NCI-H2196 treated with DMSO at 0.1 percent for 48 hours (cell line): ENCODE measurements around the gene ZNF648.
A peak's percentile ranks its signal among the peaks of the same experiment; 100 is the strongest.
"Not testable (repeated sequence)": the region's sequence is repeated elsewhere in the genome, so short reads cannot be mapped to it uniquely, and the experiment has no call there.

Experiments
- DNase-seq: peaks from one replicate; lab custom pipeline; 2025; ENCODE audit not compliant: unreplicated experiment; lab: John Stamatoyannopoulos, UW

The ZNF648 gene

GRCh38 chr1:182080040-182080439 is 18.5 kb upstream of the ZNF648 start:
- DNase-seq: no peak

DNA sequence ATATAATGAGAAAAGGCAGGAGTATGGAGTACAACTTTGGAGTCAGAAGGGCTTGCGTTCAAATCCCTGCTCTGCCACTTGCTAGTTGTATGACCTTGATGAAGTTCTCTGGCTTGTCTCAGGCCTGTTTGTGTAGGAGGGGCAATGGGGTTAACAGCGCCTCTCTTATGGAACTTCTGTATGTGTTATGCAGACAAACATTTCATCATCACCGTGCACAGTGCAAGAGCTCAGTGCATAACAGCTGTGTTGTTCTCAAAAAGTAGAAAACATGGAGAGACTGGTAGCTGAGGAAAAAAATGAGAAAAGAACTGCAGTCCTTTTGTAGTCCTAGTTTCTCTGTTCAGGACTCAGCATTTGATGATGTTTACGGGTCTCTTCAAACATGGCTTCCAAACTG is 10.4 kb upstream of the ZNF648 start:
- DNase-seq: no peak

GRCh38 chr1:182069028-182069466 is 7.5 kb upstream of the ZNF648 start:
- DNase-seq: peak; percentile 78

GRCh38 chr1:182066934-182067333 is 5.4 kb upstream of the ZNF648 start:
- DNase-seq: no peak

- DNase-seq: no peak
Observed at GRCh38 chr1:182065126-182065845, 3.8 kb upstream of the ZNF648 start.

- DNase-seq: no peak
Observed at GRCh38 chr1:182064611-182065010, 3.1 kb upstream of the ZNF648 start.

- DNase-seq: no peak
Observed at GRCh38 chr1:182062223-182062622, 711 bp upstream of the ZNF648 start.

DNA sequence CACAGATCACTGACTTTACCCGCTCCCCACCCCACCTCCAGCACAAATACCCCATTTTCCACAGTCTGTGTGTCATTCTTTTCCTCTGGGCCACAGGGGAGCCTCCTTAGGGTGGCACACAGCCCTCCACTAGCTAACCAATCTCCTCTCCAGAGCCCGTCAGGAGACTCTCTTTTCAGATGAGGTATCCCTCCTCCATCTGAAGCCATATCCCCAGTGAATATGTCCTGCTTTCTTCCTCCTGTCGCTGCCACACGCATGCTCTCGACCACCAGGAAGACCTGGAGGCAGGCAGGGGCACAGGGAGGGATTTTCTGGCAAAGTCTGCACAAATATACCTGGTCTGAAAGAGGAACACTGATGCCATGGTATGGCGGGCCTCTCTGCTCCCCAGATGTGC is 635 bp downstream of the ZNF648 start:
- DNase-seq: no peak

GRCh38 chr1:182059936-182060335 is 1.6 kb downstream of the ZNF648 start:
- DNase-seq: no peak

GRCh38 chr1:182056601-182057366 is 4.7 kb downstream of the ZNF648 start:
- no peak for DNase-seq

- peak; percentile 16 for DNase-seq
Observed at GRCh38 chr1:182054698-182055326, 6.7 kb downstream of the ZNF648 start.

DNA sequence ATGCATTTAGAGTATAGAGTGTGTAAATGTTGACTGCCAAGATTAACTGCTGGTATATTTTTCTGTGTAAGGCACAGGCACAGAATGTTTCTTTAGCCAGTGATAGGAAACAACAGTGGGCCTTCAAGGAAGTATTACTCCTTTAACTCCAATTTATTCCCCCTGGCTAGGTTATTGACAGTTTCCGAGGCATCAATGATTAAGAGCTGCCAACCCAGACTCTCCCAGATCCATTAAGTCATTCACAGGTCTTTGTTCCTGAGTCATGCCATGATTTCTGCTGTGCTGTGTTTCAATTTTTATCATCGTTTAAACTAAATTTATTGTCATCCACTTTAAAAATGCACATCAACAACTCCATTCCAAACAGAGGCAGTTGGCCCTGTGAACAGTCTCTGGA is 9.2 kb downstream of the ZNF648 start:
- no peak for DNase-seq

GRCh38 chr1:182051938-182052337 is 9.6 kb downstream of the ZNF648 start:
- DNase-seq: no peak

- no peak for DNase-seq
Observed at GRCh38 chr1:182050481-182051448, 10.7 kb downstream of the ZNF648 start.

GRCh38 chr1:182048562-182048961 is 12.9 kb downstream of the ZNF648 start:
- no peak for DNase-seq

DNA sequence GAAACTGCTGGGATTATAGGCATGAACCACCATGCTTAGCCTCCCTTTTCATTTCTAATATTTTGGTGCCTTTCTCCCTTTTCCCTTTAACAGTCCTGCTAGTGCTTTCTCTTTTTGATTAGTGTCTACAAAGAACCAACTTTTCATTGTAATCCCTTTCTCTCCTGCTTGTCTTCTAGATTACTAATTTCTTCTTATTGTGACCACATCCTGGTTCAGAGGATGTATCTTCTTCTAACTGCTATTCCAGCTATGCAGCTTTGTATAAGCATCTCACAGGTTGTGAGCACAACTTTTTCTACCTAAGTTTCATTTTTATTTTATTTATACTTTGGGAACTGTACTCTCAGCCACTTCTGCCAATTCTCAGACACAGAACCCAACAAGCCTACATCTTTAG is 14.7 kb downstream of the ZNF648 start:
- no peak for DNase-seq

DNA sequence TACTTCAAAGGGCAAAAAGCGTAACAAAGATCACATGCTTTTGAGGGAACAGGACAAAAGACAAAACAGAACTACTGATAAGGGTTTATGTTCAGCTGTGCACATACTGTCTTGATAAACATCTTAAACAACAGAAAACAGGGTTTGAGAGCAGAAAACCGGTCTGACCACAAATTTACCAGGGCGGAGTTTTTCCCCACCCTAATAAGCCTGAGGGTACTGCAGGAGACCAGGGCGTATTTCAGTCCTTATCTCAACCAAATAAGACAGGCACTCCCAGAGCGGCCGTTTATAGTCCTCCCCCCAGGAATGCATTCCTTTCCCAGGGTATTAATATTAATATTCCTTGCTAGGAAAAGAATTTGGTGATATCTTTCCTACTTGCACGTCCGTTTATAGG is 16.0 kb downstream of the ZNF648 start:
- DNase-seq: not testable (repeated sequence)

DNA sequence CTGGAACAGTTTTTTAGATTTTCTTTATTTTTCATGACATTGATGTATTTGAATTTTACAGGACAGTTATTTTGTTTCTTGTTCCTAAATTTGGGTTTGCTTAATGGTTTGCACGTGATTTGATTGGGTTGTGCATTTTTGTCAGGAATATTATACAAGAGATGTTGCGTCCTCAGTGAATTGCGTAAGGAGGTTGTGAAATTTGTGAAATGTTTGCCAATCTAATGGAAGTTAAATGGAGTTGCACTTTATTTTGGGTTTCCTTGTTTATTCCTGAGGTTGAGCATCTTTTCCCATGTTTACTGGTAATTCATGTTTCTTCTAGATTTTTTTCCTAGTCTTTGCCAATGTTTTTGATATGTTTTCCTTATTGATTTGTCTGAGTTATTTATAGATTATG is 19.9 kb downstream of the ZNF648 start:
- no peak for DNase-seq

GRCh38 chr1:182038220-182038619 is 23.3 kb downstream of the ZNF648 start:
- DNase-seq: no peak

DNA sequence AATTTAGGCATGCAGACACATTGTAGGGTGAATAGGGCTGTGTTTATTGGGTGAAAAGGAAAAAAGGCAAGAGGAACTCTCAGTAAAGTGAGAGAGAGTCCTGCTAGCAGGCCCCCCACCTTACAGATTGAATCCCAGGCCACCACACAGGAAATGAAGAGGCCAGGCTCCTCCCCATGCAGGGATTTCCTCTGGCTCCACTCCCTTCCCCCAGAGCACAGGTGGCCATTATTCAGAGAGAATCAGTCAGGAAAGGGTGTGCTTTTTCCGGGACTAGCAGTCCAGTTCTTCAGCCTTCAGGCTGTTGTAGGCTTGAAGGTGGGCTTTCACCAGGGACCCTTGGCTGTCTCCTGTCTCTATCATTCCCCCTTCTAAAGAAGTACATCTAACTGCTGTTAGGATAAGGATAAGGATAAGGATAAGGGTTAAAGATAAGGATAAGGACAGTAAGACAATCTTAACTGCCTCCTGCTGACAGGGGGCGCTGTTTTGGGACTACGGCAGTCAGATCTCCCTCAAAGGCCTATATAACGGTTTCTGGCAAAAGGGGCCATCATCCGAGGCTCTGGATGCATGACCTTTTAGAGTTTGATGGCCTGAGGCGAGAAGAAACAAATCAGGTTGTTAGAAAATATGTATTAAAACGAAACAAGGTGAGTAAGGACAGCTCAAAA is 26.3 kb downstream of the ZNF648 start:
- no peak for DNase-seq
